CD4-positive, alpha-beta memory T cell (primary cell): ENCODE measurements around the gene SIAH3. TPM values are rescaled to one million over a fixed set of nuclear protein-coding genes. Genes with fewer than 3 reads are reported as not detected.

Experiments
- CTCF ChIA-PET: fragments of 350-600 bp; sonication (Branson Sonifier 250); formaldehyde crosslinking; loops from one replicate; lab custom pipeline; 2021; ENCODE audit warnings: inconsistent platforms; ENCODE audit not compliant: partially characterized antibody; lab: Charles Lee
- POLR2A ChIA-PET: fragments of 350-600 bp; sonication (Branson Sonifier 250); formaldehyde crosslinking; loops from one replicate; lab custom pipeline; 2021; ENCODE audit not compliant: partially characterized antibody; lab: Charles Lee
- DNase-seq, 5 donors: peaks; one replicate each; pipeline versions ENCODE4 v3.0.0 to v3.0.0-alpha.2; 2020 to 2022; ENCODE audit warnings: mixed read lengths in 1 of 5
- H3K27ac ChIP-seq: one replicate; pipeline ENCODE4 v1.7.0; 2013; ENCODE audit warnings: low read depth, low read length
- H3K27me3 ChIP-seq: 2 replicates; pipeline ENCODE4 v1.7.0; 2013; ENCODE audit warnings: mild to moderate bottlenecking, low read length, moderate library complexity; ENCODE audit not compliant: insufficient read depth
- H3K36me3 ChIP-seq: 2 replicates; pipeline ENCODE4 v1.7.0; 2013; ENCODE audit warnings: mild to moderate bottlenecking, low read length, moderate library complexity; ENCODE audit not compliant: insufficient read depth
- H3K4me1 ChIP-seq: 2 replicates; pipeline ENCODE4 v1.7.0; 2013; ENCODE audit warnings: mild to moderate bottlenecking, low read length, moderate library complexity; ENCODE audit not compliant: insufficient read depth
- H3K4me3 ChIP-seq, 2 donors: one replicate each; pipeline ENCODE4 v1.7.0; 2013; ENCODE audit warnings: low read length in 2 of 2, mild to moderate bottlenecking in 1 of 2
- H3K9me3 ChIP-seq, 2 donors: one replicate each; pipeline ENCODE4 v1.7.0; 2013; ENCODE audit warnings: low read length in 2 of 2, control low read depth in 1 of 2; ENCODE audit not compliant: control insufficient read depth in 1 of 2
- H3K27ac Mint-ChIP-seq, 7 donors: one replicate each; pipeline ENCODE4 v1.8.0; 2020 to 2021; ENCODE audit warnings: mixed read lengths in 7 of 7, mild to moderate bottlenecking in 6 of 7, inconsistent platforms in 3 of 7, moderate library complexity in 3 of 7
- H3K27me3 Mint-ChIP-seq, 2 donors: one replicate each; pipeline ENCODE4 v1.8.0; 2020 to 2021; ENCODE audit warnings: mixed read lengths in 2 of 2
- H3K36me3 Mint-ChIP-seq, 2 donors: one replicate each; pipeline ENCODE4 v1.8.0; 2020 to 2021; ENCODE audit warnings: mixed read lengths in 2 of 2, inconsistent platforms in 1 of 2, mild to moderate bottlenecking in 1 of 2
- H3K4me1 Mint-ChIP-seq, 4 donors: one replicate each; pipeline ENCODE4 v1.8.0; 2020 to 2021; ENCODE audit warnings: mixed read lengths in 4 of 4, mild to moderate bottlenecking in 1 of 4
- H3K4me3 Mint-ChIP-seq, 8 donors: one replicate each; pipeline ENCODE4 v1.8.0; 2020 to 2021; ENCODE audit warnings: mixed read lengths in 8 of 8, mild to moderate bottlenecking in 7 of 8, moderate library complexity in 6 of 8, inconsistent platforms in 3 of 8
- H3K9me3 Mint-ChIP-seq, 8 donors: one replicate each; pipeline ENCODE4 v1.8.0; 2020 to 2021; ENCODE audit warnings: mixed read lengths in 8 of 8, mild to moderate bottlenecking in 5 of 8, inconsistent platforms in 3 of 8, moderate library complexity in 1 of 8
- intact Hi-C: fragments of 100-400 bp; cut with micrococcal nuclease; formaldehyde crosslinking; loops from one replicate; pipeline ENCODE4 v1.15.1; 2023
- polyA plus RNA-seq, 2 donors: library from polyadenylated mRNA; unstranded; fragments of 300-500 nt; fragmentation: Illumina TruSeq; gene quantifications; one replicate each; pipeline ENCODE4 v1.2.3, GENCODE V29; 2021
- total RNA-seq, 2 experiments: library from RNA; stranded (reverse); gene quantifications; one replicate each; pipeline ENCODE4 v1.2.3, GENCODE V29; 2021

The SIAH3 gene
- total and polyA plus RNA-seq, 4 experiments from 2014 or later: 0.13 to 1.9 (median 1.5) TPM; not detected in 1

- H3K27ac ChIP-seq: no peak overlapping the region
- no peaks in the 10 kb centered on the region for H3K9me3 ChIP-seq
- Mint-ChIP-seq H3K4me1 (no peaks in the 10 kb centered on the region), H3K27ac (no peak overlapping the region), H3K36me3 (no peaks in the 10 kb centered on the region), H3K27me3 (peaks cover 4 to 6% of the 10 kb centered on the region in 2 donors), H3K4me3 (no peak overlapping the region), H3K9me3 (peaks cover 0 to 7% (median 0%) of the 10 kb centered on the region in 8 donors)
- DNase-seq: no peak
- CTCF ChIA-PET: no interaction called here
- H3K36me3 ChIP-seq: no peaks in the 10 kb centered on the region
- no peaks in the 10 kb centered on the region for H3K27me3 ChIP-seq
- POLR2A ChIA-PET: no interaction called here
- intact Hi-C loops: no loop called here
- no peak overlapping the region for H3K4me3 ChIP-seq
- H3K4me1 ChIP-seq: no peaks in the 10 kb centered on the region
Observed at GRCh38 chr13:45863709-45864590, 12.4 kb upstream of the SIAH3 start.

GRCh38 chr13:45861322-45861721, 9.8 kb upstream of the SIAH3 start:
- no peaks in the 10 kb centered on the region for H3K36me3 ChIP-seq
- no peaks in the 10 kb centered on the region for H3K27me3 ChIP-seq
- Mint-ChIP-seq H3K4me1 (no peaks in the 10 kb centered on the region), H3K4me3 (no peak overlapping the region), H3K27me3 (peaks cover 4 to 6% of the 10 kb centered on the region in 2 donors), H3K36me3 (no peaks in the 10 kb centered on the region), H3K27ac (no peak overlapping the region), H3K9me3 (peaks cover 0 to 3% (median 0%) of the 10 kb centered on the region in 8 donors)
- H3K9me3 ChIP-seq: no peaks in the 10 kb centered on the region
- POLR2A ChIA-PET: no interaction called here
- no peak overlapping the region for H3K4me3 ChIP-seq
- intact Hi-C loops: no loop called here
- H3K4me1 ChIP-seq: no peaks in the 10 kb centered on the region
- no peak overlapping the region for H3K27ac ChIP-seq
- no peak for DNase-seq
- CTCF ChIA-PET: no interaction called here

- intact Hi-C loops: no loop called here
- Histone ChIP-seq H3K27ac (no peak overlapping the region), H3K27me3 (no peaks in the 10 kb centered on the region), H3K36me3 (no peaks in the 10 kb centered on the region), H3K9me3 (no peaks in the 10 kb centered on the region), H3K4me3 (no peak overlapping the region), H3K4me1 (no peaks in the 10 kb centered on the region)
- Mint-ChIP-seq H3K4me3 (no peak overlapping the region), H3K27ac (peak overlapping the region in 1 of 7 donors; percentile 49), H3K27me3 (peaks cover 4 to 8% of the 10 kb centered on the region in 2 donors), H3K36me3 (no peaks in the 10 kb centered on the region), H3K4me1 (no peaks in the 10 kb centered on the region), H3K9me3 (peaks cover 0 to 3% (median 0%) of the 10 kb centered on the region in 8 donors)
- ChIA-PET CTCF (no interaction called here), POLR2A (no interaction called here)
- no peak for DNase-seq
Observed at GRCh38 chr13:45860240-45860639, 8.7 kb upstream of the SIAH3 start.

DNA sequence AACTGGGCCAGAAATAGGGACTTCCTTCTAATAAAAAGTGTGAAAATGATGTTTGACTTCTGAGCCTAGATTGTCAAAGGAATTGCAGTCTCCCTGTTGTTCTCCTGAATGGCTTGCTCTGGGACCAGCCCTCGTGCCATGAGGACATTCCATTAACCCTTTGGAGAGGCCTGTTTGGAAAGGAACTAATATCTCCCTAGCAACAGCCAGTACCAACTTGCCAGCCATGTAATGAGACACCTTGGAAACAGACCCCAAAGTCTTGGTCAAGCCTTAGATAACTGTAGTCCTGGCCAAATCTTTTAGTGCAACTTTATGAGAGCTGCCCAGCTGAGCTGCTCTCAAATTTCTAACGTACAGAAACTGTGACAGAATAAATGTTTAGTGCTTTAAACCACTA, 8.2 kb upstream of the SIAH3 start:
- no peaks in the 10 kb centered on the region for H3K4me1 ChIP-seq
- CTCF ChIA-PET: no interaction called here
- intact Hi-C loops: no loop called here
- Mint-ChIP-seq H3K4me3 (no peak overlapping the region), H3K4me1 (no peaks in the 10 kb centered on the region), H3K27me3 (peaks cover 4 to 8% of the 10 kb centered on the region in 2 donors), H3K27ac (no peak overlapping the region), H3K36me3 (no peaks in the 10 kb centered on the region), H3K9me3 (peaks cover 0 to 6% (median 1%) of the 10 kb centered on the region in 8 donors)
- POLR2A ChIA-PET: no interaction called here
- no peaks in the 10 kb centered on the region for H3K27me3 ChIP-seq
- H3K36me3 ChIP-seq: no peaks in the 10 kb centered on the region
- no peaks in the 10 kb centered on the region for H3K9me3 ChIP-seq
- no peak overlapping the region for H3K4me3 ChIP-seq
- DNase-seq: no peak
- H3K27ac ChIP-seq: no peak overlapping the region

- DNase-seq: no peak
- Histone ChIP-seq H3K27ac (no peak overlapping the region), H3K36me3 (no peaks in the 10 kb centered on the region), H3K27me3 (peaks cover 10% of the 10 kb centered on the region), H3K4me1 (peaks cover 36% of the 10 kb centered on the region), H3K9me3 (no peaks in the 10 kb centered on the region), H3K4me3 (no peak overlapping the region)
- Mint-ChIP-seq H3K4me1 (peaks cover 31 to 44% (median 39%) of the 10 kb centered on the region in 4 donors), H3K4me3 (peak overlapping the region in 1 of 8 donors; percentile 16), H3K27me3 (peaks cover 2 to 19% of the 10 kb centered on the region in 2 donors), H3K27ac (no peak overlapping the region), H3K36me3 (no peaks in the 10 kb centered on the region), H3K9me3 (peaks cover 0 to 12% (median 6%) of the 10 kb centered on the region in 8 donors)
- ChIA-PET POLR2A (no interaction called here), CTCF (no interaction called here)
- intact Hi-C loops: no loop called here
Observed at GRCh38 chr13:45852494-45852893, 941 bp upstream of the SIAH3 start.

DNA sequence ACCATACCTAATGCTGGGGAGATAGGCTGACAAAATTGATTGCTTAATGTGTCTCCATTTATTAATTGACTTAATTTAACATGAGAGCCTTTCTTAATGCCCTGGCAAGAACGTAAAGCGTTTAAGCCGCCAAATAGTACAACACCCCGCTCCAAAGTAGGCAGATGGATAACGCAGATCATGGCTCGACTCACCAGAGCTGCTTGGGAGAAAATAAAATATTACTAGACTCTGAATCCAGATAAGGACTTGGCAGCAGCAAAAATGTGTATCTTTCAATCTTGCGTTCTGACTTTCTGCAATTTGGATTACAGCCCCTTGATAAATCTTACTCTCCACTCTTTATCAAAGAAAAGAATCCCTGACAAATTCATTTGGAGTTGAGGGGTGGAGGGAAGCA, 403 bp upstream of the SIAH3 start:
- no peaks in the 10 kb centered on the region for H3K9me3 ChIP-seq
- DNase-seq: no peak
- peak overlapping the region in 7 of 8 donors; percentile 73 to 94 (median 89) for H3K4me3 Mint-ChIP-seq
- peaks cover 36 to 49% (median 44%) of the 10 kb centered on the region in 4 donors for H3K4me1 Mint-ChIP-seq
- no peak overlapping the region for H3K27ac Mint-ChIP-seq
- H3K36me3 Mint-ChIP-seq: no peaks in the 10 kb centered on the region
- POLR2A ChIA-PET: no interaction called here
- H3K27me3 Mint-ChIP-seq: peaks cover 2 to 19% of the 10 kb centered on the region in 2 donors
- H3K27ac ChIP-seq: no peak overlapping the region
- CTCF ChIA-PET: no interaction called here
- H3K4me1 ChIP-seq: peaks cover 42% of the 10 kb centered on the region
- intact Hi-C loops: no loop called here
- H3K27me3 ChIP-seq: peaks cover 10% of the 10 kb centered on the region
- H3K36me3 ChIP-seq: no peaks in the 10 kb centered on the region
- no peak overlapping the region for H3K4me3 ChIP-seq
- H3K9me3 Mint-ChIP-seq: peaks cover 0 to 12% (median 6%) of the 10 kb centered on the region in 8 donors

GRCh38 chr13:45850027-45850613, 1.4 kb downstream of the SIAH3 start:
- H3K4me1 ChIP-seq: peaks cover 49% of the 10 kb centered on the region
- intact Hi-C loops: no loop called here
- H3K9me3 ChIP-seq: no peaks in the 10 kb centered on the region
- Mint-ChIP-seq H3K4me1 (peaks cover 36 to 60% (median 49%) of the 10 kb centered on the region in 4 donors), H3K27ac (peak overlapping the region in 3 of 7 donors; percentile 32 to 74 (median 74)), H3K36me3 (no peaks in the 10 kb centered on the region), H3K4me3 (peak overlapping the region; percentile 56 to 94 (median 89)), H3K9me3 (peaks cover 0 to 12% (median 6%) of the 10 kb centered on the region in 8 donors), H3K27me3 (peaks cover 0 to 21% of the 10 kb centered on the region in 2 donors)
- no peaks in the 10 kb centered on the region for H3K36me3 ChIP-seq
- no peak for DNase-seq
- H3K4me3 ChIP-seq: peak overlapping the region in 1 of 2 donors; percentile 40
- ChIA-PET POLR2A (no interaction called here), CTCF (interaction anchor here (2.3 kb wide), 1 partner anchor 30 kb away, joined by 6 read pairs; no protein-coding TSS in a partner anchor)
- H3K27me3 ChIP-seq: peaks cover 10% of the 10 kb centered on the region
- H3K27ac ChIP-seq: no peak overlapping the region
